CD4-positive, alpha-beta T cell (primary cell): Measurements from ENCODE around the gene PTMS. TPM values are rescaled to one million over a fixed set of nuclear protein-coding genes. Genes with fewer than 3 reads are reported as not detected.

ENCODE experiments used
- ATAC-seq: fragments of 200-7000 bp; cut with Tn5 transposase; one replicate; pipeline ENCODE4 v1.10.0; 2022; ENCODE audit warnings: mild to moderate bottlenecking; ENCODE audit not compliant: poor library complexity
- CTCF ChIA-PET: fragments of 350-600 bp; sonication (Branson Sonifier 250); formaldehyde crosslinking; loops from one replicate; lab custom pipeline; 2021; ENCODE audit warnings: antibody characterized with exemption, inconsistent platforms; lab: Charles Lee
- POLR2A ChIA-PET: fragments of 350-600 bp; sonication (Branson Sonifier 250); formaldehyde crosslinking; loops from one replicate; lab custom pipeline; 2021; ENCODE audit warnings: antibody characterized with exemption, inconsistent platforms; lab: Charles Lee
- DNase-seq, 14 experiments: peaks; one replicate each; pipeline ENCODE4 v3.0.0-alpha.2; 2013 to 2020; ENCODE audit warnings: mixed read lengths in 2 of 14
- H3K27ac ChIP-seq, 2 donors: one replicate each; pipeline versions ENCODE4 v1.5.1 to v1.7.0; 2013; ENCODE audit warnings: low read length in 2 of 2, low read depth in 1 of 2, mild to moderate bottlenecking in 1 of 2
- H3K27me3 ChIP-seq, 2 experiments: 1 replicate in 1 of 2; 2 replicates in 1 of 2; pipeline versions ENCODE4 v1.6.1 to v1.7.0; 2013; ENCODE audit warnings: low read length in 2 of 2, control low read depth in 1 of 2, mild to moderate bottlenecking in 1 of 2, moderate library complexity in 1 of 2; ENCODE audit not compliant: insufficient read depth in 2 of 2, control insufficient read depth in 1 of 2
- H3K36me3 ChIP-seq: one replicate; pipeline ENCODE4 v1.6.1; 2013; ENCODE audit warnings: low read length, control low read depth; ENCODE audit not compliant: insufficient read depth
- H3K4me1 ChIP-seq: one replicate; pipeline ENCODE4 v1.6.1; 2013; ENCODE audit warnings: low read length, control low read depth; ENCODE audit not compliant: insufficient read depth
- H3K4me3 ChIP-seq: one replicate; pipeline ENCODE4 v1.5.1; 2013; ENCODE audit warnings: mild to moderate bottlenecking, low read length, moderate library complexity
- H3K9me3 ChIP-seq, 2 experiments: 1 replicate in 1 of 2; 2 replicates in 1 of 2; pipeline versions ENCODE4 v1.6.1 to v1.7.0; 2013; ENCODE audit warnings: low read length in 2 of 2, mild to moderate bottlenecking in 2 of 2, control low read depth in 1 of 2, moderate library complexity in 1 of 2; ENCODE audit not compliant: control insufficient read depth in 1 of 2, insufficient read depth in 1 of 2
- H3K27ac Mint-ChIP-seq: one replicate; pipeline ENCODE4 v1.8.0; 2020; ENCODE audit warnings: mixed read lengths
- H3K27me3 Mint-ChIP-seq: one replicate; pipeline ENCODE4 v1.8.0; 2021; ENCODE audit warnings: mixed read lengths
- H3K36me3 Mint-ChIP-seq: one replicate; pipeline ENCODE4 v1.8.0; 2021; ENCODE audit warnings: low read depth, mixed read lengths
- H3K4me1 Mint-ChIP-seq: one replicate; pipeline ENCODE4 v1.8.0; 2021; ENCODE audit warnings: low read depth, mixed read lengths
- H3K4me3 Mint-ChIP-seq: one replicate; pipeline ENCODE4 v1.8.0; 2020; ENCODE audit warnings: mild to moderate bottlenecking, mixed read lengths
- H3K9me3 Mint-ChIP-seq: one replicate; pipeline ENCODE4 v1.8.0; 2020; ENCODE audit warnings: mixed read lengths
- CTCF ChIP-seq: fragments of 200-600 bp; IDR thresholded peaks from one replicate; pipeline ENCODE4 v1.8.0; 2022; ENCODE audit warnings: antibody characterized with exemption, mild to moderate bottlenecking
- intact Hi-C, 2 experiments: fragments of 100-400 bp; cut with DNase I in 1 of 2; cut with micrococcal nuclease in 1 of 2; formaldehyde crosslinking; loops; one replicate each; pipeline versions ENCODE4 v1.15.1 to v1.9.0; 2023 to 2025; cut with DNase I, micrococcal nuclease
- polyA plus RNA-seq, 2 donors: library from polyadenylated mRNA; unstranded; fragments of 120-200 nt; gene quantifications; one replicate each; pipeline ENCODE4 v1.2.1, GENCODE V29; 2013
- total RNA-seq, 174 experiments: library from RNA in 2 of 174; stranded (reverse) in 2 of 174; gene quantifications; one replicate each; pipeline ENCODE4 v1.2.3 and lab custom pipeline; 2021 to 2026

The PTMS gene
- total RNA-seq: 1 to 10 TPM; 1.5 to 1.9 TPM
- polyA plus RNA-seq (2013, experiment 1 of 2): 12.0 TPM
- 20.5 TPM for polyA plus RNA-seq (2013, experiment 2 of 2)
- total RNA-seq (lab: John Stamatoyannopoulos, UW): 0.38 to 31.4 (median 1.7) reads per million in 172 experiments

- Histone ChIP-seq H3K36me3 (no peaks in the 10 kb centered on the region), H3K4me1 (peaks cover 38% of the 10 kb centered on the region), H3K27me3 (peaks cover 22 to 31% of the 10 kb centered on the region in 2 experiments), H3K27ac (no peak within 1 kb of the TSS), H3K4me3 (peak within 1 kb of the TSS; percentile 56), H3K9me3 (no peaks in the 10 kb centered on the region)
- Mint-ChIP-seq H3K9me3 (no peaks in the 10 kb centered on the region), H3K4me3 (peak within 1 kb of the TSS; percentile 93), H3K36me3 (no peaks in the 10 kb centered on the region), H3K27me3 (peaks cover 52% of the 10 kb centered on the region), H3K4me1 (peaks cover 43% of the 10 kb centered on the region), H3K27ac (no peak within 1 kb of the TSS)
- CTCF ChIA-PET: interaction anchor here (0.7 to 3.2 kb wide), 20 partner anchors 8 to 212 kb away, joined by 3 to 27 read pairs (median 6); partner anchors contain the start of genes CD4, COPS7A, MLF2 and P3H3
- DNase-seq (peak in 1 of 14 experiments; percentile 43), ATAC-seq (peak; percentile 1)
- no peak for TF ChIP-seq CTCF
- POLR2A ChIA-PET: interaction anchor here (0.7 to 2.8 kb wide), 16 partner anchors 12 to 152 kb away, joined by 3 to 20 read pairs (median 4); partner anchors contain the start of genes CD4, CDCA3, COPS7A and GPR162
- intact Hi-C loops: no loop called here
Observed at GRCh38 chr12:6765634-6766581, at the start of gene PTMS. Gene PTMS, plus strand, starts transcription at chr12:6766363. Its CDS starts 343 bp downstream, at chr12:6766706.

GRCh38 chr12:6716874-6717437, 49.2 kb upstream of the PTMS start:
- H3K4me1 Mint-ChIP-seq: no peaks in the 10 kb centered on the region
- ATAC-seq (no peak), DNase-seq (no peak)
- H3K27me3 Mint-ChIP-seq: peaks cover 7% of the 10 kb centered on the region
- no peak overlapping the region for H3K27ac Mint-ChIP-seq
- no peaks in the 10 kb centered on the region for H3K9me3 ChIP-seq
- no peaks in the 10 kb centered on the region for H3K36me3 Mint-ChIP-seq
- H3K4me3 ChIP-seq: no peak overlapping the region
- H3K36me3 ChIP-seq: no peaks in the 10 kb centered on the region
- POLR2A ChIA-PET: no interaction called here
- no peaks in the 10 kb centered on the region for H3K4me1 ChIP-seq
- H3K9me3 Mint-ChIP-seq: no peaks in the 10 kb centered on the region
- H3K27me3 ChIP-seq: no peaks in the 10 kb centered on the region
- intact Hi-C loops: no loop called here
- no peak overlapping the region for H3K4me3 Mint-ChIP-seq
- H3K27ac ChIP-seq: no peak overlapping the region
- no peak for TF ChIP-seq CTCF
- CTCF ChIA-PET: no interaction called here

GRCh38 chr12:6722863-6723262, 43.3 kb upstream of the PTMS start:
- H3K27ac ChIP-seq: no peak overlapping the region
- no peak overlapping the region for H3K4me3 ChIP-seq
- peaks cover 23% of the 10 kb centered on the region for H3K36me3 Mint-ChIP-seq
- ChIA-PET POLR2A (interaction anchor here (0.6 to 3.3 kb wide), 17 partner anchors 14 to 214 kb away, joined by 3 to 164 read pairs (median 10); partner anchors contain the start of genes CDCA3, MLF2, P3H3 and PTMS), CTCF (interaction anchor here (0.7 to 1.7 kb wide), 5 partner anchors 34 to 215 kb away, joined by 3 to 15 read pairs (median 5); partner anchors contain the start of gene ZNF384)
- no peaks in the 10 kb centered on the region for H3K27me3 ChIP-seq
- DNase-seq (no peak), ATAC-seq (no peak)
- H3K36me3 ChIP-seq: peaks cover 5% of the 10 kb centered on the region
- H3K9me3 ChIP-seq: no peaks in the 10 kb centered on the region
- peaks cover 28% of the 10 kb centered on the region for H3K4me1 Mint-ChIP-seq
- TF ChIP-seq CTCF: no peak
- H3K27ac Mint-ChIP-seq: peak overlapping the region; percentile 83
- intact Hi-C loops: loop anchor here in 1 of 2 experiments (1.0 kb wide), 1 partner anchor 34 kb away; the partner anchor contains the start of gene ZNF384
- no peak overlapping the region for H3K4me3 Mint-ChIP-seq
- H3K9me3 Mint-ChIP-seq: no peaks in the 10 kb centered on the region
- H3K27me3 Mint-ChIP-seq: no peaks in the 10 kb centered on the region
- H3K4me1 ChIP-seq: peaks cover 16% of the 10 kb centered on the region
